HG03571 (cell line): ENCODE data around the gene SLC6A6.

Experiments used
- ATAC-seq: cut with Tn5 transposase; IDR thresholded peaks from one replicate; pipeline ENCODE4 v1.9.1; 2021; ENCODE audit not compliant: unreplicated experiment

SLC6A6 gene

GRCh38 chr3:14536055-14536815 is 133.8 kb downstream of the SLC6A6 start:
- no peak for ATAC-seq

DNA sequence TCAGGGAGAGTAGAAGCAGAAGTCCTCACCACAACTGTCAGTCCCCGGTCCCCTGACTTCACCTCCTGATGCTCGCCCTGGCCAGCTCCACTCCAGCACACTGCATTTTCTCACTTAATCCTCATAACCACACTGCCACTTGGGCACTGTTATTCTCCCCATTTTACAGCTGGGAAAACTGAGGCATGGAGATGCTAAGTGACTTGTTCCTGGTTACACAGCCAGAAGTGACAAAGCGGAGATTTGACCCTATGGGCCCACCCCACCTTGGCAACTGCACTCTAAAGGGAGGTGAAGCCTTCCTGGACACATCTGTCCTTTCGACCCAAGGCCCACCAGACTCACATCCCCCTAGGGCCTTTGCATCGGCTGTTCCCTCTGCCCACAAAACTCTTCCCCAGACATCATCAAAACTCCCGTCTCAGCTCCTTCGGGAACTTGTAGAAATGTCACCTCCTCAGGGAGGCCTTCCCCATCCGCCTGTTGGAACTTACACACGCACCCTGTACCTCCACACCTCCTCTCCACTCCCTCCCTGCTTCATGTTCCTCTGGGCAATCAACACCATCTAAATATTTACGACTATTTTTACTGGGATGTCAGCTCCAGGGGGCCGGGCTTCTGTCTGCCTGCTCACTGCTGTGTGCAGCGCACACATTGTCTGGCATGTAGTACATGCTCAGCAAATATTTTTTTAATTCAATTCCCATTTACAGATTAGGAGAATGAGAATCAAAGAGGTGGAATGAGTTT is 134.6 kb downstream of the SLC6A6 start:
- ATAC-seq = no peak

DNA sequence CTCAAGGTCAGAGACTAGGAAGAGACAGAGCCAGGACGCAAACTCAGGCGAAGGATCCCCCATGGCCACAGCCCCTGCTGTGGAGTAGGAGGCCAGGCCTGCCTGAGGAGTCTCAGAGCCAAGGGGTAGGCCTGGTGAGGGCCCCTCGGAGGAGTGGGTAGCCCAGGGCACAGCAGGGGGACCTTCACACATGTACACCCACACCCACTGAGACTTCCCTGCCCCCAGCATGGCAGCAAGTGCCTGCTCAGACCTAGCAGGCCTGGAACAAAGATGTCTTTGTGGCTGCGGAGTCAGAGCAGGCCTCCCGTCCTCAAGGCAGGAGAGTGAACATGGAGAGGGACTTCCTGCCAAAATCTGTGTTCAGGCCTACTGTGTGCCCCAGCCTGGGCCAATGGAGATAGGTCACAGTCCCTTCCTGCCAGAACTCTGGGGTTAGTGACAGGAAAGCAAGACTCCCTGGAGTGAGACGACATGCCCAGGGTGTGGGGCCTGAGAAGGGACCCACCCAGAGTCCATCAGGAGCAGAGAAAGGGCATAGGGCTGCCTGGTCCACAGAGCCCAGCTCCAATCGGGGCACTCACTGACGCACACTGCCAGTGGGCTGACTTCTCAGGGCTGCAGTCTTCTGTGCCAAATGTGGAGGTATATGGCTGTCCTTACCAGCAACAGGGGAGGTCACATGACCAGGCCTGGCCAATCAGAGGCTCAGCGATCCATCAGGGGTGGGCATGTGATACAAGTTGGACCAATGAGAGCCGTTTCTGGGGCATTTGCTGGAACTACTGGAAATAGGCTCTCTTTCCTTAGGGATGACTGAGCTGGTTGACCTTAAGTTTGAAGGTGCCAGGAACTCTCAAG is 135.4 kb downstream of the SLC6A6 start:
- ATAC-seq = no peak

DNA sequence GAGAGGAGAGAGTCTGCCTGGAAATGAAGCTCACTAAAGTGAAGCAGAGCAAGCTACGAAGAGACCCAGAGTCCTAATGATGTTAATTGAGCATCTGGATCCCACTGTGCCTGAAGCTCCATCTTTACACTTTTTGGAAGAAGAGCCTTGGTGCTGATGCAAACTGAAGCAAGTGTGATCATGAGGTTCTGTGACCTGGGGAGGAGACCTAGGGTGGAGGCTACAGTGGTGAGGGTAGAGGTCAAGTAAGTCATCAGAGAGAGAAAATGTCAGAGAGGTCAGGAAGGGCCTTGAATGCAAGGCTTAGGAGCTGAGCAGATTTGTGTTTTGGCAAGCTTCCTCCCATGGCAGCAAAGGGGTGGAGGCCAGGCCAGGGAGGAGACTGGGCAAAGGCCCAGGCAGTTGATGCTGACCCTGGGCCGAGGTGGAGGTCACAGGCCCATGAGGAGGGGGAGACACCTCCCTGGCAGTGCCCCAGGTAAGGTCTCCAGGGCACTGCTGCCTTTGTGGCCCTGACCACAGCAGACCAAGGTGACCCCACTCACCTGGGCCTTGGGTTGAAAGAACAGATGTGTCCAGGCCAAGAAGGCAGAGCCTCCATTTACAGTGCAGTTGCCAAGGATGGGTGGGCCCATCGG is 136.2 kb downstream of the SLC6A6 start:
- no peak for ATAC-seq
